ENCODE measurements around the gene CITED4.

The CITED4 gene

GRCh38 chr1:40876436-40876761 is 14.2 kb upstream of the CITED4 start:
- peaks cover 52% of the 10 kb centered on the region for H3K4me1 ChIP-seq (ENCODE audit: insufficient read depth, low read length, poor library complexity, severe bottlenecking)
- H3K4me3 ChIP-seq (ENCODE audit: low read length, poor library complexity, severe bottlenecking), result no peak overlapping the region

DNA sequence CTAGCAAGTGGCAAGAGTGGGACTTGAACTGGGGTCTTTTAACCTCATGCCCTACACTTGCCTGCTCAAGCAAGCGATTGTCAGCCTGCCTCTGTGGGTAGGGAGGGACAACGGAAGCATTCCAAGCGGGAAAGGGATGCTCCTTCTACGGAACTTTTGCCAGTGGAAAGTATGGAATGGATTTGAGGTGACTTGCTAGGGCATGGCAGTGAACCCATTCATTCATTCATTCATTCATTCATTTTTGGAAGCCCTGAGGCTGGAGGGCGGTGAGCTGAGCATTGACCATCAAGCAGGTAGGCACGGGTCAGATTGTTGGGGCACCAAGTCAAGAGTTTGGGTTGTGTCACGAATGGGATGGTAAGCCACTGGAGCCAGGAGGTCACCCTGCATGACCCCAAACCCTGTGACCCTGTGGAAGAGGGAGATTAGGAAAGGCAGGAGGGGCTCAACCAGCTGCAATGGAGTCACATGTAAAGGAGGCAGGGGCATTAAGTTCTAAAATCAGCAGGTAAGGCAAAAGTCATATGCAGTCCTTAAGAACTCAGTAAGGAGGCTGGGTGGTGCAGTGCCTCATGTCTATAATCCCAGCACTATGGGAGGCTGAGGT is 11.8 kb upstream of the CITED4 start:
- H2AFZ ChIP-seq (ENCODE audit: low read length), result no peak overlapping the region
- H3K27me3 ChIP-seq (ENCODE audit: insufficient read depth, low read length, poor library complexity, severe bottlenecking), result no peaks in the 10 kb centered on the region
- no peaks in the 10 kb centered on the region for H3K36me3 ChIP-seq (ENCODE audit: insufficient read depth, low read length)
- H3K4me2 ChIP-seq (ENCODE audit: low read depth, low read length, poor library complexity, severe bottlenecking), result no peak overlapping the region
- peaks cover 7% of the 10 kb centered on the region; the same call in 1 of the 2 replicates for H3F3A ChIP-seq (ENCODE audit: low read depth)
- H3K9ac ChIP-seq (ENCODE audit: low read depth, low read length, poor library complexity, severe bottlenecking), result no peak overlapping the region
- H3K79me2 ChIP-seq (ENCODE audit: insufficient read depth, low read length), result no peaks in the 10 kb centered on the region
- H3K4me1 ChIP-seq (ENCODE audit: insufficient read depth, low read length, poor library complexity, severe bottlenecking), result peaks cover 49% of the 10 kb centered on the region
- H3K9me3 ChIP-seq (ENCODE audit: insufficient read depth, low read depth, low read length), result no peaks in the 10 kb centered on the region
- no peaks in the 10 kb centered on the region for H4K20me1 ChIP-seq (ENCODE audit: insufficient read depth, low read length, poor library complexity, severe bottlenecking)
- no peak overlapping the region for H3K4me3 ChIP-seq (ENCODE audit: low read length, poor library complexity, severe bottlenecking)
- H3K9me2 ChIP-seq (replicated peaks; ENCODE audit: low read depth, low read length), result no peaks in the 10 kb centered on the region
- no peak for TF ChIP-seq CTCF (conservative IDR thresholded peaks at IDR 0.05; ENCODE audit: low read length)
- no peak for TF ChIP-seq EZH2phosphoT487 (IDR thresholded peaks at IDR 0.05; ENCODE audit: borderline replicate concordance)

More at GRCh38 chr1:40876436-40876761, 14.2 kb upstream of the CITED4 start:
- no peaks in the 10 kb centered on the region for H3K9me2 ChIP-seq (replicated peaks; ENCODE audit: low read depth, low read length)
- peak overlapping the region; percentile 60 for H3K9ac ChIP-seq (ENCODE audit: low read depth, low read length, poor library complexity, severe bottlenecking)
- H3F3A ChIP-seq (ENCODE audit: low read depth), result peaks cover 7% of the 10 kb centered on the region; the same call in 1 of the 2 replicates
- no peak overlapping the region for H2AFZ ChIP-seq (ENCODE audit: low read length)
- no peaks in the 10 kb centered on the region for H3K9me3 ChIP-seq (ENCODE audit: insufficient read depth, low read depth, low read length)
- H3K36me3 ChIP-seq (ENCODE audit: insufficient read depth, low read length), result no peaks in the 10 kb centered on the region
- peak overlapping the region; percentile 70 for H3K4me2 ChIP-seq (ENCODE audit: low read depth, low read length, poor library complexity, severe bottlenecking)
- no peaks in the 10 kb centered on the region for H4K20me1 ChIP-seq (ENCODE audit: insufficient read depth, low read length, poor library complexity, severe bottlenecking)
- H3K79me2 ChIP-seq (ENCODE audit: insufficient read depth, low read length), result no peaks in the 10 kb centered on the region
- no peaks in the 10 kb centered on the region for H3K27me3 ChIP-seq (ENCODE audit: insufficient read depth, low read length, poor library complexity, severe bottlenecking)
- TF ChIP-seq EZH2phosphoT487 (IDR thresholded peaks at IDR 0.05; ENCODE audit: borderline replicate concordance) (no peak), CTCF (conservative IDR thresholded peaks at IDR 0.05; ENCODE audit: low read length) (no peak)

GRCh38 chr1:40872276-40872675 is 10.1 kb upstream of the CITED4 start:
- H3K9me3 ChIP-seq (ENCODE audit: insufficient read depth, low read depth, low read length), result no peaks in the 10 kb centered on the region
- TF ChIP-seq EZH2phosphoT487 (IDR thresholded peaks at IDR 0.05; ENCODE audit: borderline replicate concordance) (no peak), CTCF (conservative IDR thresholded peaks at IDR 0.05; ENCODE audit: low read length) (no peak)
- no peaks in the 10 kb centered on the region for H3K36me3 ChIP-seq (ENCODE audit: insufficient read depth, low read length)
- H3K27me3 ChIP-seq (ENCODE audit: insufficient read depth, low read length, poor library complexity, severe bottlenecking), result no peaks in the 10 kb centered on the region
- no peak overlapping the region for H2AFZ ChIP-seq (ENCODE audit: low read length)
- no peak overlapping the region for H3K9ac ChIP-seq (ENCODE audit: low read depth, low read length, poor library complexity, severe bottlenecking)
- peaks cover 35% of the 10 kb centered on the region for H3K4me1 ChIP-seq (ENCODE audit: insufficient read depth, low read length, poor library complexity, severe bottlenecking)
- no peaks in the 10 kb centered on the region for H4K20me1 ChIP-seq (ENCODE audit: insufficient read depth, low read length, poor library complexity, severe bottlenecking)
- no peaks in the 10 kb centered on the region for H3K79me2 ChIP-seq (ENCODE audit: insufficient read depth, low read length)
- no peak overlapping the region for H3K4me2 ChIP-seq (ENCODE audit: low read depth, low read length, poor library complexity, severe bottlenecking)
- no peak overlapping the region for H3K4me3 ChIP-seq (ENCODE audit: low read length, poor library complexity, severe bottlenecking)
- H3K9me2 ChIP-seq (replicated peaks; ENCODE audit: low read depth, low read length), result no peaks in the 10 kb centered on the region
- H3F3A ChIP-seq (ENCODE audit: low read depth), result 0 out of 2 replicates have a peak, but pooled peaks cover 3% of the 10 kb centered on the region

All from Loucy (cell line).